Stimulated activated CD8-positive, alpha-beta memory T cell treated with anti-CD3 and anti-CD28 coated beads, Interleukin-12 subunit alpha, Interleukin-12 subunit beta, amount 100 ng/mL, for 4 hours (primary cell): ENCODE measurements around the gene NUDT6.
A peak's percentile ranks its signal among the peaks of the same experiment; 100 is the strongest.
"Not testable (repeated sequence)": the region's sequence is repeated elsewhere in the genome, so short reads cannot be mapped to it uniquely, and the experiment has no call there.

ENCODE experiments used
- DNase-seq: peaks from one replicate; pipeline ENCODE4 v3.0.0-alpha.2; 2020; ENCODE audit warnings: low read depth

NUDT6 gene

GRCh38 chr4:122921971-122922876 is at the start of gene NUDT6:
Gene NUDT6, minus strand, starts transcription at chr4:122922597. Its CDS starts 25 bp downstream, at chr4:122922572.
- DNase-seq = peak; percentile 6

- no peak for DNase-seq
Measured at GRCh38 chr4:122968227-122968812, 45.9 kb upstream of the NUDT6 start.

GRCh38 chr4:122967231-122967630 is 44.8 kb upstream of the NUDT6 start:
- no peak for DNase-seq

GRCh38 chr4:122966201-122966600 is 43.8 kb upstream of the NUDT6 start:
- no peak for DNase-seq

GRCh38 chr4:122963216-122963615 is 40.8 kb upstream of the NUDT6 start:
- no peak for DNase-seq

GRCh38 chr4:122960611-122961000 is 38.2 kb upstream of the NUDT6 start:
- DNase-seq = no peak

- no peak for DNase-seq
Measured at GRCh38 chr4:122959981-122960610, 37.7 kb upstream of the NUDT6 start.

GRCh38 chr4:122959441-122959840 is 37.0 kb upstream of the NUDT6 start:
- no peak for DNase-seq

GRCh38 chr4:122958505-122958904 is 36.1 kb upstream of the NUDT6 start:
- no peak for DNase-seq

- no peak for DNase-seq
Measured at GRCh38 chr4:122953924-122954323, 31.5 kb upstream of the NUDT6 start.

GRCh38 chr4:122952028-122952427 is 29.6 kb upstream of the NUDT6 start:
- DNase-seq = no peak

GRCh38 chr4:122948671-122949070 is 26.3 kb upstream of the NUDT6 start:
- DNase-seq = no peak

GRCh38 chr4:122946142-122946541 is 23.7 kb upstream of the NUDT6 start:
- no peak for DNase-seq

- not testable (repeated sequence) for DNase-seq
Measured at GRCh38 chr4:122945136-122945535, 22.7 kb upstream of the NUDT6 start.

GRCh38 chr4:122932763-122933162 is 10.4 kb upstream of the NUDT6 start:
- DNase-seq = no peak

GRCh38 chr4:122930862-122931261 is 8.5 kb upstream of the NUDT6 start:
- DNase-seq = no peak

GRCh38 chr4:122928930-122929329 is 6.5 kb upstream of the NUDT6 start:
- DNase-seq = no peak

- DNase-seq = peak; percentile 69
Measured at GRCh38 chr4:122922877-122923511, 597 bp upstream of the NUDT6 start.

GRCh38 chr4:122921300-122921699 is 1.1 kb downstream of the NUDT6 start:
- no peak for DNase-seq

GRCh38 chr4:122920473-122920872 is 1.9 kb downstream of the NUDT6 start:
- DNase-seq = no peak

- no peak for DNase-seq
Measured at GRCh38 chr4:122917731-122918130, 4.7 kb downstream of the NUDT6 start.

GRCh38 chr4:122914938-122915337 is 7.5 kb downstream of the NUDT6 start:
- no peak for DNase-seq
